Choroid plexus epithelial cell (primary cell): Measurements from ENCODE around the gene MIEN1.
"Not testable (repeated sequence)": the region's sequence is repeated elsewhere in the genome, so short reads cannot be mapped to it uniquely, and the experiment has no call there.

Source experiments
- DNase-seq: peaks from one replicate; pipeline ENCODE4 v3.0.0-alpha.2; 2010; ENCODE audit warnings: low read depth
- H3K4me3 ChIP-seq: 2 replicates; pipeline ENCODE4 v1.5.1; 2011; ENCODE audit warnings: low read depth, mild to moderate bottlenecking, control low read depth, low read length, moderate library complexity
- TF ChIP-seq, protein P1 (sequence below): conservative IDR thresholded peaks from 2 replicates; pipeline ENCODE4 v1.5.1; 2011; ENCODE audit warnings: low read depth, mild to moderate bottlenecking, control low read depth, inconsistent platforms, low read length, moderate library complexity

MIEN1 gene

DNA sequence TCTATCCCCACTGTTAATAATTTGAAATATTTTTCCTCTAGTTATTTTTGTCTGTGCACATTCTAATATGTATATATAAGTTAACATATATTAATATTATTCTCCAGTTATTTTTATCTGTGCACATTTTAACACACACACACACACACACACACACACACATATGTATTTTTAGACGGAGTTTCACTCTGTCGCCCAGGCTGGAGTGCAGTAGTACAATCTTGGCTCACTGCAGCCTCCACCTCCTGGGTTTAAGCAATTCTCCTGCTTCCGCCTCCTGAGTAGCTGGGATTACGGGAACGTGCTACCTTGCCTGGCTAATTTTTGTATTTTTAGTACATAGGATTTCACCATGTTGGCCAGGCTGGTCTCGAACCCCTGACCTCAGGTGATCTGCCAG lies 12.7 kb downstream of the MIEN1 start:
- no peak overlapping the region for H3K4me3 ChIP-seq
- TF ChIP-seq, protein P1, sequence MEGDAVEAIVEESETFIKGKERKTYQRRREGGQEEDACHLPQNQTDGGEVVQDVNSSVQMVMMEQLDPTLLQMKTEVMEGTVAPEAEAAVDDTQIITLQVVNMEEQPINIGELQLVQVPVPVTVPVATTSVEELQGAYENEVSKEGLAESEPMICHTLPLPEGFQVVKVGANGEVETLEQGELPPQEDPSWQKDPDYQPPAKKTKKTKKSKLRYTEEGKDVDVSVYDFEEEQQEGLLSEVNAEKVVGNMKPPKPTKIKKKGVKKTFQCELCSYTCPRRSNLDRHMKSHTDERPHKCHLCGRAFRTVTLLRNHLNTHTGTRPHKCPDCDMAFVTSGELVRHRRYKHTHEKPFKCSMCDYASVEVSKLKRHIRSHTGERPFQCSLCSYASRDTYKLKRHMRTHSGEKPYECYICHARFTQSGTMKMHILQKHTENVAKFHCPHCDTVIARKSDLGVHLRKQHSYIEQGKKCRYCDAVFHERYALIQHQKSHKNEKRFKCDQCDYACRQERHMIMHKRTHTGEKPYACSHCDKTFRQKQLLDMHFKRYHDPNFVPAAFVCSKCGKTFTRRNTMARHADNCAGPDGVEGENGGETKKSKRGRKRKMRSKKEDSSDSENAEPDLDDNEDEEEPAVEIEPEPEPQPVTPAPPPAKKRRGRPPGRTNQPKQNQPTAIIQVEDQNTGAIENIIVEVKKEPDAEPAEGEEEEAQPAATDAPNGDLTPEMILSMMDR, result no peak
- DNase-seq, result no peak

DNA sequence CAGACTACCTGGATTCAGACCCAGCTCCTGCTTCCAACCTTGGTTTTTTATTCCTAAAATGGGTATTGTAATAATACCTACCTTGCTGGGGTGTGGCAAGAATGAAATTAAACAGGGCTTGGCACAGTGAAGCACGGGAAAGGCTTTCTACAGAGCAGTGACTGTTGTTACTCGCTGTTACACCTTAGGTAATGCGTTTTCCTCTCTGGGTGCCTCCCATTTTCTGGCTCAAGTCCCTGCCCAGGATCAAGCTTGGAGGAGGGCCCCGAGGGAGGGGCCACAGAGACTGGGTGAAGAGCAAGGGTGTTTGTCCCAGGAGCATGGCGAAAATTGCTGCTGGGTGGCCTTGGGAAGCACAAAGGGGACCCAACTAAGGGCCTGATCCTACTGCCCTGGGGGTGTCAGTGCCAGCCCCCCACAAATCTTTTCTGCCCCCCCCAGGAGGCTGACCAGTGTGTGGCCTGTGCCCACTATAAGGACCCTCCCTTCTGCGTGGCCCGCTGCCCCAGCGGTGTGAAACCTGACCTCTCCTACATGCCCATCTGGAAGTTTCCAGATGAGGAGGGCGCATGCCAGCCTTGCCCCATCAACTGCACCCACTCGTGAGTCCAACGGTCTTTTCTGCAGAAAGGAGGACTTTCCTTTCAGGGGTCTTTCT lies 13.3 kb downstream of the MIEN1 start:
- DNase-seq, result no peak
- H3K4me3 ChIP-seq, result no peak overlapping the region
- TF ChIP-seq, protein P1, result no peak

DNA sequence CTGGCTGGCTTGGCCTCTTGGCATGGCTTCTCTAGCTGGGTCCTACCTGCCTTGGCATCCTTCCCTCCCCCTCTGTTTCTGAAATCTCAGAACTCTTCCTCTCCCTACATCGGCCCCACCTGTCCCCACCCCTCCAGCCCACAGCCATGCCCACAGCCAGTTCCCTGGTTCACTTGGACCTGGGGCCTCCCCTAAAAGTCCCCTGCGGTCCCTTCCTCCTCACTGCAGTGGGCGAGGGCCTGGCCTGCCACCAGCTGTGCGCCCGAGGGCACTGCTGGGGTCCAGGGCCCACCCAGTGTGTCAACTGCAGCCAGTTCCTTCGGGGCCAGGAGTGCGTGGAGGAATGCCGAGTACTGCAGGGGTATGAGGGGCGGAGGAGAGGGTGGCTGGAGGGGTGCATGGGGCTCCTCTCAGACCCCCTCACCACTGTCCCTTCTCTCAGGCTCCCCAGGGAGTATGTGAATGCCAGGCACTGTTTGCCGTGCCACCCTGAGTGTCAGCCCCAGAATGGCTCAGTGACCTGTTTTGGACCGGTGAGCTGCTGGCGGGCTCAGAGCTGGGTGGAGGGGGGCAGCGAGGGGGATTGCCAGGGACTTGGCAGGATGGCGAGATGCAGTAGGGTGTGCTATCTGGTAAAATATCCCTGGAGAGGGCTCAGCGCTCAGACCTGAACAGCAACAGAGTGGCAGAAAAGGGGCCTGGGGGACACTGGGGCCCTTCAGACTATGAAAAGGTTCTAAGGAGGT lies 14.1 kb downstream of the MIEN1 start:
- no peak overlapping the region for H3K4me3 ChIP-seq
- DNase-seq, result no peak
- TF ChIP-seq, protein P1, result no peak

DNA sequence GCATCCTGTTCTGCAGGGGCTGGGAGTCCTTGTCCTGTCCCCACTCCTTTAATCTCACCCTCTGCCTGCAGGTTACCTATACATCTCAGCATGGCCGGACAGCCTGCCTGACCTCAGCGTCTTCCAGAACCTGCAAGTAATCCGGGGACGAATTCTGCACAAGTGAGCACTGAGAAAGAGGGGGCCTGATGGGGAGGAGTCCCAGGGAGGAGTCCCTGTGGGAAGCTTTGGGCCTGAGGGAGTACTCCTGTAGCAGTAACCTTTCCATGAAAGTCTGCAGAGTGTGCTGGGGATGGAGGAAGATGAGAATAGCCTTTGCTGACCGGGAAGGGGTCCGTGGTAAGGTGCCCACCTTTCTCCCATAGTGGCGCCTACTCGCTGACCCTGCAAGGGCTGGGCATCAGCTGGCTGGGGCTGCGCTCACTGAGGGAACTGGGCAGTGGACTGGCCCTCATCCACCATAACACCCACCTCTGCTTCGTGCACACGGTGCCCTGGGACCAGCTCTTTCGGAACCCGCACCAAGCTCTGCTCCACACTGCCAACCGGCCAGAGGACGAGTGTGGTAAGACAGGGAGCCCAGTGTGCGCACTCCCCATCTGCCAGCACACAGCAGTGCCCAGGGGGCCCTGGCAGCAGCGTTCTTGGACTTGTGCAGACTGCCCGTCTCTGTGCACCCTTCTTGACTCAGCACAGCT lies 14.8 kb downstream of the MIEN1 start:
- TF ChIP-seq, protein P1, result no peak
- no peak for DNase-seq
- no peak overlapping the region for H3K4me3 ChIP-seq

DNA sequence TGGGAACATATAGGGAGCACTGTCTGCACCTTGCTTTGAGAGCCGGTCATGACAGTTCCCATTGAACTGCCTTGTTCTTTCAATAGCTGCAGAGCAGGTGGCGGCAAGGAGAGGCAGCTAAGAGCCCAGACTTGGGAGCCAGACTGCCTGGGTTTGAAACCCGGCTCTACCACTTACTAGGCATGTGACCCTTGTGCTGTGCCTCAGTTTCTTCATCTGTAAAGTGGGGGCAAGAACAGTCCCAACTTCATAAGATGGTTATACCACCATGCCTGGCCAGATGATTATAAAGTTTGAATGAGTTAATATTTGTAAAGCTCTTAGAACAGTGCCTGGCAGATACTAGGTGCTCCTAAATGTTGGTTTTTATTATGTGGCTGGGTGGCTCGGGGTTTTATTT lies 16.1 kb downstream of the MIEN1 start:
- no peak overlapping the region for H3K4me3 ChIP-seq
- DNase-seq, result no peak
- TF ChIP-seq, protein P1, result no peak

DNA sequence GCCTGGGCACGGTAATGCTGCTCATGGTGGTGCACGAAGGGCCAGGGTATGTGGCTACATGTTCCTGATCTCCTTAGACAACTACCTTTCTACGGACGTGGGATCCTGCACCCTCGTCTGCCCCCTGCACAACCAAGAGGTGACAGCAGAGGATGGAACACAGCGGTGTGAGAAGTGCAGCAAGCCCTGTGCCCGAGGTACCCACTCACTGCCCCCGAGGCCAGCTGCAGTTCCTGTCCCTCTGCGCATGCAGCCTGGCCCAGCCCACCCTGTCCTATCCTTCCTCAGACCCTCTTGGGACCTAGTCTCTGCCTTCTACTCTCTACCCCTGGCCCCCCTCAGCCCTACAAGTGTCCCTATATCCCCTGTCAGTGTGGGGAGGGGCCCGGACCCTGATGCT lies 18.5 kb downstream of the MIEN1 start:
- TF ChIP-seq, protein P1, result no peak
- H3K4me3 ChIP-seq, result no peak overlapping the region
- no peak for DNase-seq

DNA sequence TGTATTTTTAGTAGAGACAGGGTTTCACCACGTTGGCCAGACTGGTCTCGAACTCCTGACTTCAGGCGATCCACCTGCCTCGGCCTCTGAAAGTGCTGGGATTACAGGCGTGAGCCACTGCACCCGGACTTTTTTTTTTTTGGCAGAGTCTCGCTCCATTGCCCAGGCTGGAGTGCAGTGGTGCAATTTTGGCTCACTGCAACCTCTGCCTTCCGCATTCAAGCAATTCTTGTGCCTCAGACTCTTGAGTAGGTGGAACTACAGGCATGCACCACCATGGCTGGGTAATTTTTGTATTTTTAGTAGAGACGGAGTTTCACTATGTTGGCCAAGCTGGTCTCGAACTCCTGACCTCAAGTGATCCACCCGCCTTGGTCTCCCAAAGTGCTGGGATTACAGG lies 19.3 kb downstream of the MIEN1 start:
- not testable (repeated sequence) for DNase-seq, H3K4me3 ChIP-seq
